SK-N-SH (cell line): Measurements from ENCODE around the gene SND1. TPM values are rescaled to one million over a fixed set of nuclear protein-coding genes. Genes with fewer than 3 reads are reported as not detected.
A peak's percentile ranks its signal among the peaks of the same experiment; 100 is the strongest.

Experiments used
- CTCF ChIA-PET: fragments of 300-600, 350-600 bp; formaldehyde crosslinking; extraction: SDS; loops from one replicate; lab custom pipeline; 2021; lab: Yijun Ruan, JAX
- POLR2A ChIA-PET: fragments of 350-600 bp; sonication (Branson Sonifier 250); formaldehyde crosslinking; extraction: SDS; loops from one replicate; lab custom pipeline; 2020; ENCODE audit warnings: antibody characterized with exemption, inconsistent platforms; lab: Yijun Ruan, JAX
- DNase-seq: peaks from one replicate; pipeline ENCODE4 v3.0.0; 2012
- H2AFZ ChIP-seq: fragments of 200-600 bp; sonication (generic); 2 replicates; pipeline ENCODE4 v1.8.1; 2016; ENCODE audit warnings: antibody characterized with exemption, mild to moderate bottlenecking, low read depth
- H3F3A ChIP-seq: fragments of 200-600 bp; sonication (generic); replicated peaks from 2 replicates; pipeline ENCODE3; 2016; ENCODE audit warnings: antibody characterized with exemption, mild to moderate bottlenecking; ENCODE audit not compliant: insufficient read depth
- H3K27ac ChIP-seq, 2 experiments: fragments of 200-500 bp in 1 of 2; fragments of 200-600 bp in 1 of 2; sonication (Bioruptor generic) in 1 of 2; sonication (generic), shearing (Covaris generic) in 1 of 2; 2 replicates each; pipeline versions ENCODE4 v1.5.1 to v1.6.1; 2014 to 2016; ENCODE audit warnings: low read depth in 2 of 2, inconsistent platforms in 1 of 2, low read length in 1 of 2, mild to moderate bottlenecking in 1 of 2, mixed read lengths in 1 of 2
- H3K27me3 ChIP-seq: fragments of 200-600 bp; sonication (generic), shearing (Covaris generic); 2 replicates; pipeline ENCODE4 v1.6.1; 2016; ENCODE audit warnings: mixed run types; ENCODE audit not compliant: insufficient read depth
- H3K36me3 ChIP-seq, 2 experiments: fragments of 200-500 bp in 1 of 2; fragments of 200-600 bp in 1 of 2; sonication (Bioruptor generic) in 1 of 2; sonication (generic) in 1 of 2; replicated peaks in 1 of 2; 2 replicates each; pipeline versions ENCODE3 to v1.5.1; 2014 to 2016; ENCODE audit warnings: low read length in 1 of 2, mild to moderate bottlenecking in 1 of 2; ENCODE audit not compliant: insufficient read depth in 2 of 2, control insufficient read depth in 1 of 2
- H3K4me1 ChIP-seq, 2 experiments: fragments of 200-500 bp in 1 of 2; fragments of 200-600 bp in 1 of 2; sonication (Bioruptor generic) in 1 of 2; sonication (generic), shearing (Covaris generic) in 1 of 2; 2 replicates each; pipeline versions ENCODE4 v1.5.1 to v1.6.1; 2014 to 2016; ENCODE audit warnings: low read depth in 1 of 2, low read length in 1 of 2, mixed run types in 1 of 2; ENCODE audit not compliant: insufficient read depth in 2 of 2, control insufficient read depth in 1 of 2
- H3K4me2 ChIP-seq: fragments of 200-600 bp; sonication (generic), shearing (Covaris generic); 2 replicates; pipeline ENCODE4 v1.6.1; 2017; ENCODE audit warnings: mixed run types
- H3K4me3 ChIP-seq, 2 experiments: fragments of 200-500 bp in 1 of 2; fragments of 200-600 bp in 1 of 2; sonication (Bioruptor generic) in 1 of 2; sonication (generic), shearing (Covaris generic) in 1 of 2; 2 replicates each; pipeline versions ENCODE4 v1.5.1 to v1.8.1; 2014 to 2016; ENCODE audit warnings: low read depth in 2 of 2, inconsistent platforms in 1 of 2, low read length in 1 of 2, mild to moderate bottlenecking in 1 of 2, mixed read lengths in 1 of 2, moderate library complexity in 1 of 2
- H3K79me2 ChIP-seq: fragments of 200-600 bp; sonication (generic); 2 replicates; pipeline ENCODE4 v1.8.1; 2017; ENCODE audit warnings: mild to moderate bottlenecking; ENCODE audit not compliant: insufficient read depth
- H3K9ac ChIP-seq: fragments of 200-600 bp; sonication (generic); 2 replicates; pipeline ENCODE4 v1.6.1; 2017; ENCODE audit warnings: mixed run types
- H3K9me2 ChIP-seq: fragments of 200-600 bp; sonication (generic); 2 replicates; pipeline ENCODE4 v1.6.1; 2017; ENCODE audit warnings: mixed run types
- H3K9me3 ChIP-seq: fragments of 200-600 bp; sonication (generic); 2 replicates; pipeline ENCODE4 v1.6.1; 2017; ENCODE audit warnings: mixed run types, mild to moderate bottlenecking, moderate library complexity
- H4K20me1 ChIP-seq: fragments of 200-600 bp; sonication (generic); 2 replicates; pipeline ENCODE4 v1.6.1; 2017; ENCODE audit warnings: mild to moderate bottlenecking, mixed run types; ENCODE audit not compliant: insufficient read depth
- ELF1 ChIP-seq: IDR thresholded peaks from 2 replicates; pipeline ENCODE4 v1.4.0; 2012
- EP300 ChIP-seq, 2 experiments: IDR thresholded peaks; 2 replicates each; pipeline versions ENCODE4 v1.4.0 to v1.6.1; 2012; ENCODE audit warnings: borderline replicate concordance in 1 of 2, low read depth in 1 of 2, low read length in 1 of 2
- FOSL2 ChIP-seq: IDR thresholded peaks from 2 replicates; pipeline ENCODE4 v1.4.0; 2012; ENCODE audit warnings: low read depth, mild to moderate bottlenecking, moderate library complexity, borderline replicate concordance
- GABPA ChIP-seq: IDR thresholded peaks from 2 replicates; pipeline ENCODE4 v1.4.0; 2012; ENCODE audit warnings: low read depth, mild to moderate bottlenecking
- GATA2 ChIP-seq: sonication (generic); formaldehyde crosslinking; IDR thresholded peaks from 2 replicates; pipeline ENCODE4 v1.5.0; 2020; ENCODE audit warnings: mild to moderate bottlenecking, missing genetic modification reagents
- JUND ChIP-seq: IDR thresholded peaks from 2 replicates; pipeline ENCODE4 v1.4.0; 2012
- MXI1 ChIP-seq: IDR thresholded peaks from 2 replicates; pipeline ENCODE4 v1.6.1; 2012; ENCODE audit warnings: mild to moderate bottlenecking, low read depth, low read length, improper control_type of control experiment
- NRF1 ChIP-seq: IDR thresholded peaks from 2 replicates; pipeline ENCODE4 v1.6.1; 2012; ENCODE audit warnings: low read depth, mild to moderate bottlenecking, low read length
- POLR2AphosphoS5 ChIP-seq: IDR thresholded peaks from 2 replicates; pipeline ENCODE4 v1.6.1; 2012; ENCODE audit warnings: low read depth, low read length
- RCOR1 ChIP-seq: fragments of 150-350 bp; IDR thresholded peaks from 2 replicates; pipeline ENCODE4 v1.6.1; 2017; ENCODE audit warnings: antibody characterized with exemption, low read length
- RXRA ChIP-seq: IDR thresholded peaks from 2 replicates; pipeline ENCODE4 v1.4.0; 2012; ENCODE audit warnings: low read depth, mild to moderate bottlenecking, borderline replicate concordance
- SIN3A ChIP-seq: IDR thresholded peaks from 2 replicates; pipeline ENCODE4 v1.6.1; 2012; ENCODE audit warnings: low read depth, mild to moderate bottlenecking, low read length, moderate library complexity, borderline replicate concordance
- TCF12 ChIP-seq: IDR thresholded peaks from 2 replicates; pipeline ENCODE4 v1.4.0; 2012
- WGBS: methylation state at CpG from one replicate; pipeline ENCODE4 v1.1.6; 2017; ENCODE audit warnings: low lambda C conversion rate; 5-methylcytosine and 5-hydroxymethylcytosine counted together
- polyA plus RNA-seq, 3 experiments: library from polyadenylated mRNA; depleted of rRNA; stranded (reverse); fragments of >200 nt; gene quantifications; 2 replicates each; pipeline ENCODE4 v1.2.3, GENCODE V29; 2012
- TF ChIP-seq, protein P1 (sequence below): IDR thresholded peaks from 2 replicates; pipeline ENCODE4; 2012
- TF ChIP-seq, protein P2 (sequence below): IDR thresholded peaks from 2 replicates; pipeline ENCODE4 v1.4.0; 2012; ENCODE audit warnings: low read depth, borderline replicate concordance
- TF ChIP-seq, protein P3 (sequence below): fragments of 150-350 bp; IDR thresholded peaks from 2 replicates; pipeline ENCODE4 v1.6.1; 2016; ENCODE audit warnings: mild to moderate bottlenecking, low read depth, low read length
- TF ChIP-seq, protein P4 (sequence below): IDR thresholded peaks from 2 replicates; pipeline ENCODE4 v1.4.0; 2012; ENCODE audit warnings: low read depth, borderline replicate concordance

SND1 gene
- polyA plus RNA-seq, 1 of the 3 experiments (the other 2 are of a cell fraction) = 165 TPM

DNA sequence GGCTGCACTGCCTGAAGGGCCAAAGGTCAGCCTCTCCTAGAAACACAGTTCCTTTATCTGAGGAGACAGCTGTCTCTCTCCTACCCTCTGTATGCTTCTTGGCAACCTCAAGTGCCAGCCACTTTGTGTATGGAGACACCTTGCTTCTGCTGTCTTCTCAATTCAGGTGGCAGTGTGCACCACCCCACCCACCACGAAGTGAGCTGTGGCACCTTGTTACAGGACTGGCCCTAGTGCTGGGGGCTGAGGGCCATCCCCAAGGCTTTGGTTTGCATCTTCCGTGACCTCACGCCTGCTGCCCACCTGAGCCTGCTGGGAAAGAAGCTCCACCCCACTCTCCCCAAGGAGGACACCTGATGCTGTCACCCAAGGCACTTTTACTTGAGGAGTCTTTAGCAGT is 426.3 kb downstream of the SND1 start:
- no peaks in the 10 kb centered on the region for H3K27me3 ChIP-seq
- H3K9me3 ChIP-seq = no peaks in the 10 kb centered on the region
- no peaks in the 10 kb centered on the region for H3K9me2 ChIP-seq
- DNase-seq = no peak
- H3K27ac ChIP-seq = no peak overlapping the region
- H3K9ac ChIP-seq = no peak overlapping the region
- no peak overlapping the region for H3K4me2 ChIP-seq
- no peaks in the 10 kb centered on the region for H4K20me1 ChIP-seq
- ChIA-PET CTCF (interaction anchor here (0.6 to 5.6 kb wide), 11 partner anchors 9 to 269 kb away, joined by 3 to 33 read pairs (median 4); no protein-coding TSS in a partner anchor), POLR2A (no interaction called here)
- H3K79me2 ChIP-seq = no peaks in the 10 kb centered on the region
- no peaks in the 10 kb centered on the region for H3F3A ChIP-seq
- no peak overlapping the region for H3K4me3 ChIP-seq
- H3K36me3 ChIP-seq = peaks cover 12 to 69% of the 10 kb centered on the region in 2 experiments
- 100% methylated on average over 3 of the region's 3 CpGs for WGBS
- H3K4me1 ChIP-seq = peaks cover 0 to 75% of the 10 kb centered on the region in 2 experiments; a peak in 2 of 4 replicates
- no peak overlapping the region for H2AFZ ChIP-seq
- no peak for TF ChIP-seq FOSL2

DNA sequence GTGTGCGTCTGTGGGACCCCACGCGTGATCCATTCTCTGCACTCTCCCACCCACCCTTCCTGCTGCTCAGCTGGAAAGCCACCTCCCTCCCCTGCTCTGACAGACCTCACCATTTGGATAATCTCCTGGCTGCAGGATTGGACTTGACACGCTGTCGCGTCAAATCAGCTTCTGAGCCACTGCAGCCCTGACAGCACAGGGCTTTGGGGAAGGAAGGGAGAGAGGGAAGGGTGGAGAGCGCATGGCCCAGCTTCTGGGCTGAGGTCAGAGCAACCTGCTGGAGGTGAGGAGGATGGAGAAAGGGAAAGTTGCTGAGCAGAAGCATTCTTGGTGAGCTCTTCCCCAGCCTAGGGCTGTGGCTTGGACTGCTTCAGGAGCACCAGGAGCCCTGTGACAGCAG is 428.2 kb downstream of the SND1 start:
- Histone ChIP-seq H3K27ac (no peak overlapping the region), H3K4me1 (peaks cover 0 to 84% of the 10 kb centered on the region in 2 experiments; a peak in 2 of 4 replicates), H3K9ac (no peak overlapping the region), H3K4me2 (no peak overlapping the region), H2AFZ (no peak overlapping the region), H4K20me1 (no peaks in the 10 kb centered on the region), H3K79me2 (no peaks in the 10 kb centered on the region), H3K9me3 (no peaks in the 10 kb centered on the region), H3K4me3 (no peak overlapping the region), H3K36me3 (peaks cover 12 to 67% of the 10 kb centered on the region in 2 experiments), H3K9me2 (no peaks in the 10 kb centered on the region), H3K27me3 (no peaks in the 10 kb centered on the region), H3F3A (no peaks in the 10 kb centered on the region)
- ChIA-PET CTCF (interaction anchor here (1.2 to 5.6 kb wide), 4 partner anchors 25 to 372 kb away, joined by 4 to 33 read pairs (median 11); no protein-coding TSS in a partner anchor), POLR2A (no interaction called here)
- WGBS = 97% methylated on average over 7 of the region's 7 CpGs
- no peak for DNase-seq
- TF ChIP-seq NRF1 (no peak), RCOR1 (no peak), EP300 (IDR thresholded peaks at IDR 0.05; ENCODE audit: borderline replicate concordance in 1 of 2, low read depth in 1 of 2, low read length in 1 of 2) (peak in 1 of 2 experiments; percentile 40; a peak in 1 of 4 replicates), SIN3A (no peak), RXRA (no peak), GATA2 (CRISPR knock-in tag) (no peak), JUND (no peak)
- TF ChIP-seq, protein P1, sequence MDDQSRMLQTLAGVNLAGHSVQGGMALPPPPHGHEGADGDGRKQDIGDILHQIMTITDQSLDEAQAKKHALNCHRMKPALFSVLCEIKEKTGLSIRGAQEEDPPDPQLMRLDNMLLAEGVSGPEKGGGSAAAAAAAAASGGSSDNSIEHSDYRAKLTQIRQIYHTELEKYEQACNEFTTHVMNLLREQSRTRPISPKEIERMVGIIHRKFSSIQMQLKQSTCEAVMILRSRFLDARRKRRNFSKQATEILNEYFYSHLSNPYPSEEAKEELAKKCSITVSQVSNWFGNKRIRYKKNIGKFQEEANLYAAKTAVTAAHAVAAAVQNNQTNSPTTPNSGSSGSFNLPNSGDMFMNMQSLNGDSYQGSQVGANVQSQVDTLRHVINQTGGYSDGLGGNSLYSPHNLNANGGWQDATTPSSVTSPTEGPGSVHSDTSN = no peak

DNA sequence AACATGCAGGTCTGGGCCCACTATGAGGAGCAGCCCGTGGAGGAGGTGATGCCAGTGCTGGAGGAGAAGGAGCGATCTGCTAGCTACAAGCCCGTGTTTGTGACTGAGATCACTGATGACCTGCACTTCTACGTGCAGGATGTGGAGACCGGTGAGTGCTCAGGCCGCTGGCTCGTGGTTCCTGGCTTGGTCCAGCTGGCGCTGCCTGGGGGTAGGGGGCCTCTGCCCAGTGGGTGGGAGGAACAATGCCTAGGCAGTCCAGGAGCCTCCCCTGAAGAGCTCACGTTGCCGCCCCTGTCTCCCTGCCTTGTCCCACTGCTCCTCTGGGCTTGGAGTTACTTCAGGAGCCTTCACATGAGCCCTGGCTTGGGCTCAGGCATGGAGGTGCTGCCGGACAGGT is 429.4 kb downstream of the SND1 start:
- no peak overlapping the region for H3K4me2 ChIP-seq
- peaks cover 0 to 83% of the 10 kb centered on the region in 2 experiments; a peak in 2 of 4 replicates for H3K4me1 ChIP-seq
- H3F3A ChIP-seq = no peaks in the 10 kb centered on the region
- 93% methylated on average over 10 of the region's 11 CpGs for WGBS
- H3K36me3 ChIP-seq = peaks cover 19 to 70% of the 10 kb centered on the region in 2 experiments
- TF ChIP-seq MXI1 (no peak), ELF1 (no peak), GABPA (no peak), POLR2AphosphoS5 (no peak), SIN3A (no peak), JUND (no peak), TCF12 (no peak), FOSL2 (no peak)
- TF ChIP-seq, protein P2, sequence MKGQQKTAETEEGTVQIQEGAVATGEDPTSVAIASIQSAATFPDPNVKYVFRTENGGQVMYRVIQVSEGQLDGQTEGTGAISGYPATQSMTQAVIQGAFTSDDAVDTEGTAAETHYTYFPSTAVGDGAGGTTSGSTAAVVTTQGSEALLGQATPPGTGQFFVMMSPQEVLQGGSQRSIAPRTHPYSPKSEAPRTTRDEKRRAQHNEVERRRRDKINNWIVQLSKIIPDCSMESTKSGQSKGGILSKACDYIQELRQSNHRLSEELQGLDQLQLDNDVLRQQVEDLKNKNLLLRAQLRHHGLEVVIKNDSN = no peak
- TF ChIP-seq, protein P3, sequence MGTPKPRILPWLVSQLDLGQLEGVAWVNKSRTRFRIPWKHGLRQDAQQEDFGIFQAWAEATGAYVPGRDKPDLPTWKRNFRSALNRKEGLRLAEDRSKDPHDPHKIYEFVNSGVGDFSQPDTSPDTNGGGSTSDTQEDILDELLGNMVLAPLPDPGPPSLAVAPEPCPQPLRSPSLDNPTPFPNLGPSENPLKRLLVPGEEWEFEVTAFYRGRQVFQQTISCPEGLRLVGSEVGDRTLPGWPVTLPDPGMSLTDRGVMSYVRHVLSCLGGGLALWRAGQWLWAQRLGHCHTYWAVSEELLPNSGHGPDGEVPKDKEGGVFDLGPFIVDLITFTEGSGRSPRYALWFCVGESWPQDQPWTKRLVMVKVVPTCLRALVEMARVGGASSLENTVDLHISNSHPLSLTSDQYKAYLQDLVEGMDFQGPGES = no peak
- TF ChIP-seq, protein P4, sequence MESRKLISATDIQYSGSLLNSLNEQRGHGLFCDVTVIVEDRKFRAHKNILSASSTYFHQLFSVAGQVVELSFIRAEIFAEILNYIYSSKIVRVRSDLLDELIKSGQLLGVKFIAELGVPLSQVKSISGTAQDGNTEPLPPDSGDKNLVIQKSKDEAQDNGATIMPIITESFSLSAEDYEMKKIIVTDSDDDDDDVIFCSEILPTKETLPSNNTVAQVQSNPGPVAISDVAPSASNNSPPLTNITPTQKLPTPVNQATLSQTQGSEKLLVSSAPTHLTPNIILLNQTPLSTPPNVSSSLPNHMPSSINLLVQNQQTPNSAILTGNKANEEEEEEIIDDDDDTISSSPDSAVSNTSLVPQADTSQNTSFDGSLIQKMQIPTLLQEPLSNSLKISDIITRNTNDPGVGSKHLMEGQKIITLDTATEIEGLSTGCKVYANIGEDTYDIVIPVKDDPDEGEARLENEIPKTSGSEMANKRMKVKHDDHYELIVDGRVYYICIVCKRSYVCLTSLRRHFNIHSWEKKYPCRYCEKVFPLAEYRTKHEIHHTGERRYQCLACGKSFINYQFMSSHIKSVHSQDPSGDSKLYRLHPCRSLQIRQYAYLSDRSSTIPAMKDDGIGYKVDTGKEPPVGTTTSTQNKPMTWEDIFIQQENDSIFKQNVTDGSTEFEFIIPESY = no peak
- POLR2A ChIA-PET = no interaction called here
- CTCF ChIA-PET = interaction anchor here (0.8 to 2.7 kb wide), 5 partner anchors 11 to 128 kb away, joined by 3 to 16 read pairs (median 5); no protein-coding TSS in a partner anchor
- no peaks in the 10 kb centered on the region for H3K9me2 ChIP-seq
- no peak overlapping the region for H3K4me3 ChIP-seq
- no peaks in the 10 kb centered on the region for H3K79me2 ChIP-seq
- H3K27ac ChIP-seq = no peak overlapping the region
- H3K9ac ChIP-seq = no peak overlapping the region
- H2AFZ ChIP-seq = no peak overlapping the region
- no peak for DNase-seq
- H3K27me3 ChIP-seq = no peaks in the 10 kb centered on the region
- no peaks in the 10 kb centered on the region for H4K20me1 ChIP-seq
- no peaks in the 10 kb centered on the region for H3K9me3 ChIP-seq
